ENCODE measurements around the gene SENP7. TPM values are rescaled to one million over a fixed set of nuclear protein-coding genes. Genes with fewer than 3 reads are reported as not detected.
A peak's percentile ranks its signal among the peaks of the same experiment; 100 is the strongest.

The SENP7 gene
- total RNA-seq, 4 donors from 2014 or later: 13.5 to 44.6 (median 20.2) TPM

DNA sequence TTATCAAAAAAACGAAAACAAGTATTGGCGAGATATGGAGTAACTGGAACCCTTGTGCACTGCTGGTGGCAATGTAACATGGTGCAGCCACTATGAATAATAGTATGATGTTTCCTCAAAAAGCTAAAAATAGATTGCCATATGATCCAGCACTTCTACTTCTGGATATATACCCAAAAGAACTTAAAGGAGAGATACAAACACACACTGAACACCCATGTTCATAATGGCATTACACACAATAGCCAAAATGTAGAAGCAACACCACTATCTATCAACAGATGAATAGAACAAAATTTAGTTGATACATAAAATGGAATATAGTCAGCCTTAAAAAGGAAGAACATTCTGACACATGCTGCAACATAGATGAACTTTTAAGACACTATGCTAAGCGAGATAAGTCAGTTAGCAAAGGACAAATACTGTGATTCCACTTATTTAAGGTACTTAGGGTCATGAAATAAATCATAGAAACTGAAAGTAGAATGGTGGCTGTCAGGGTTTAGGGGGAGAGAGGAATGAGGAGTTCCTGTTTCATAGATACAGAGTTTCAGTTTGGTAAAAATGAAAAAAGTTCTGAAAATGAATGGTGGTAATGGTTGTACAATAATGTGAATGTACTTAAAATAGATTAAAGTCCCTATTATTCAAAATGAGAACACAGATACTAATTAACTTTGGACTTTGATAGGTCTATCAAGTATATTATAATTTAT, 133.2 kb downstream of the SENP7 start:
- H3K9me3 ChIP-seq: no peaks in the 10 kb centered on the region
- TF ChIP-seq POLR2A (IDR thresholded peaks at IDR 0.05): no peak
- TF ChIP-seq, protein P1, sequence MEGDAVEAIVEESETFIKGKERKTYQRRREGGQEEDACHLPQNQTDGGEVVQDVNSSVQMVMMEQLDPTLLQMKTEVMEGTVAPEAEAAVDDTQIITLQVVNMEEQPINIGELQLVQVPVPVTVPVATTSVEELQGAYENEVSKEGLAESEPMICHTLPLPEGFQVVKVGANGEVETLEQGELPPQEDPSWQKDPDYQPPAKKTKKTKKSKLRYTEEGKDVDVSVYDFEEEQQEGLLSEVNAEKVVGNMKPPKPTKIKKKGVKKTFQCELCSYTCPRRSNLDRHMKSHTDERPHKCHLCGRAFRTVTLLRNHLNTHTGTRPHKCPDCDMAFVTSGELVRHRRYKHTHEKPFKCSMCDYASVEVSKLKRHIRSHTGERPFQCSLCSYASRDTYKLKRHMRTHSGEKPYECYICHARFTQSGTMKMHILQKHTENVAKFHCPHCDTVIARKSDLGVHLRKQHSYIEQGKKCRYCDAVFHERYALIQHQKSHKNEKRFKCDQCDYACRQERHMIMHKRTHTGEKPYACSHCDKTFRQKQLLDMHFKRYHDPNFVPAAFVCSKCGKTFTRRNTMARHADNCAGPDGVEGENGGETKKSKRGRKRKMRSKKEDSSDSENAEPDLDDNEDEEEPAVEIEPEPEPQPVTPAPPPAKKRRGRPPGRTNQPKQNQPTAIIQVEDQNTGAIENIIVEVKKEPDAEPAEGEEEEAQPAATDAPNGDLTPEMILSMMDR (IDR thresholded peaks at IDR 0.05): no peak
- H3K27ac ChIP-seq: no peak overlapping the region
- no peaks in the 10 kb centered on the region for H3K27me3 ChIP-seq
- no peak for DNase-seq
- peaks cover 0 to 5% (median 0%) of the 10 kb centered on the region in 3 donors for H3K36me3 ChIP-seq
- peaks cover 0 to 18% (median 0%) of the 10 kb centered on the region in 4 donors for H3K4me1 ChIP-seq
- H3K4me3 ChIP-seq: no peak overlapping the region

DNA sequence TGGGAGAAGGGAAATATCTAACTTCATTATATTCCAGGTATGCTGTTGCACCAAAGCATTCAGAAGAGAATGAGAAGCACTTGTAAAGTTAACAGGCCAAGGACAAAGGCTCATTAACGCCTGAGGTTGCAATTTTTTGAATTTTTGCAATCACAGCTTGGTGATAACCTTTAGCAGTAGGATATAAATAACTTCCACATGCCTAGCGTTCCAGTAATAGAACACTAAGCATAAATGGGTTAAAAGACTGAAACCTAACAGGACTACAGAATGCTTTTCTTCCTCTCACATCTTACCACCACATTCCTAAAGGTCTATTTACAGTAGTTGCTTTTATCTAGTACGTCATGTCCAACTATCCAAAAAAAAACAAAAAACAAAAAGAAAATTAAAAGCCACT, 135.2 kb downstream of the SENP7 start:
- Histone ChIP-seq H3K36me3 (no peaks in the 10 kb centered on the region), H3K27ac (peak overlapping the region in 1 of 4 donors; percentile 28), H3K4me3 (no peak overlapping the region), H3K9me3 (no peaks in the 10 kb centered on the region), H3K4me1 (peaks cover 0 to 18% (median 0%) of the 10 kb centered on the region in 4 donors), H3K27me3 (no peaks in the 10 kb centered on the region)
- TF ChIP-seq POLR2A (IDR thresholded peaks at IDR 0.05): no peak
- TF ChIP-seq, protein P1 (IDR thresholded peaks at IDR 0.05): no peak
- DNase-seq: no peak

DNA sequence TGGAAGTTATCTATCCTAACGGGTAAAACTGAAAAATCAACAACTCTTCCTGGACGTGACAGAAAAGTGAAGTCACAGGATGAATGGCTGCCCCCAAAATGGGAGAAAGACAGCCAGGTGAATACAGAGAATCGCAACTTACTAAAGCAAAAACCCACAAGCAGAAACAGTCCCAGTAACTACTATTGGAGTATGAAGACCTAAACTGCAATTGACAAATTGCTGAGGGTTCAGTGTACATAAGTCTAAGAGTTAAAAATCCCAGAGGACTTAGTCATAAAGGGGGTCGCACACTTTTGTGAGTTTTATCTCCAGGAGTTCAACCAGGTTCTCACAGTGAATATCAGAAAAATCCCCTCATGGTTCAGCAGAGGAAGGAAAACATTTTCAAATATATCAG, 135.8 kb downstream of the SENP7 start:
- no peak for DNase-seq
- Histone ChIP-seq H3K9me3 (no peaks in the 10 kb centered on the region), H3K36me3 (no peaks in the 10 kb centered on the region), H3K4me3 (no peak overlapping the region), H3K27ac (no peak overlapping the region), H3K4me1 (peaks cover 0 to 18% (median 0%) of the 10 kb centered on the region in 4 donors), H3K27me3 (no peaks in the 10 kb centered on the region)
- TF ChIP-seq, protein P1 (IDR thresholded peaks at IDR 0.05): no peak
- TF ChIP-seq POLR2A (IDR thresholded peaks at IDR 0.05): no peak

DNA sequence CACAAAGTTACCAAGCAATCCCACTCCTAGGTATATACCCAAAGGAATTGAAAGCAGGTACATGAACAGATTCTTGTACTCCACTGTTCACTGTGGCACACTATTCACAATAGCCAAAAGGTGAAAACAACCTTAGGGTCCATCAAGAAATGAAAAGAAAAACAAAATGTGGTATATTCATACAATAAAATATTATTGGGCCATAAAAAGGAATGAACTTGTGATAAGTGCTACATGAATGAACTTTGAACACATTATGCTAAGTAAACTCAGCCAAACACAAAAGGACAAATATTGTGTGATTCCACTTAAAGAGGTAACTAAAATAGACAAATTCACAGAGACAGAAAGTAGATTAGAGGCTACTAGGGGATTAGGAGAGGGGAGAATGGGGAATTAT, 137.4 kb downstream of the SENP7 start:
- DNase-seq: no peak
- Histone ChIP-seq H3K4me3 (no peak overlapping the region), H3K27ac (peak overlapping the region in 1 of 4 donors; percentile 28), H3K4me1 (peaks cover 0 to 18% (median 0%) of the 10 kb centered on the region in 4 donors), H3K27me3 (no peaks in the 10 kb centered on the region), H3K9me3 (no peaks in the 10 kb centered on the region), H3K36me3 (no peaks in the 10 kb centered on the region)
- TF ChIP-seq, protein P1 (IDR thresholded peaks at IDR 0.05): no peak
- no peak for TF ChIP-seq POLR2A (IDR thresholded peaks at IDR 0.05)

DNA sequence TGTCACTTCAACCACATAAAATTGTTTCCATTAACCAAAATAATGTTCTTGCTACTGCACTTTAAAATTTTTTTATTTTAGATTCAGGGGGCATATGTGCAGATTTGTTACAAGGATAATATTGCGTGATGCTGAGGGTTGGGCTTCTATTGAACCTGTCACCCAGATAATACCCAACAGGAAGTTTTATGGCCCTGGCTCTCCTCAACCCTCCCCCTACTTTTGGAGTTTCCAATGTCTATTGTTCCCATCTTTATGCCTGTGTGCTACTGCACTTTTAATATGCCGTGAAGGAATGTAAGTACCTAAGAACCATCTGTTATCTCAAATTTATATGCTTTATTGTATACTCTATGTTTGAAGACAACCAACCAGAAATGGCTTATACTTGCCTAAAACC, 150.6 kb downstream of the SENP7 start:
- TF ChIP-seq, protein P1 (IDR thresholded peaks at IDR 0.05): no peak
- TF ChIP-seq POLR2A (IDR thresholded peaks at IDR 0.05): no peak
- no peak for DNase-seq
- Histone ChIP-seq H3K4me1 (no peaks in the 10 kb centered on the region), H3K27ac (no peak overlapping the region), H3K27me3 (no peaks in the 10 kb centered on the region), H3K4me3 (no peak overlapping the region), H3K36me3 (peaks cover 0 to 17% (median 0%) of the 10 kb centered on the region in 3 donors), H3K9me3 (no peaks in the 10 kb centered on the region)

All from Peyer's patch (tissue), 4 donors.